Measurements from ENCODE around the gene PLCH2. TPM values are rescaled to one million over a fixed set of nuclear protein-coding genes. Genes with fewer than 3 reads are reported as not detected.

PLCH2 gene
- total and polyA plus RNA-seq, 10 of the 15 experiments (the other 5 are each of a cell fraction or from before 2014, with no cell fraction given) = 0.03 to 0.73 (median 0.24) TPM; not detected in 3

GRCh38 chr1:2480236-2480985 lies 4.3 kb downstream of the PLCH2 start:
- BruUV-seq (replicated peaks) = no TSS peak
- TF ChIP-seq MEF2A (IDR thresholded peaks at IDR 0.05; ENCODE audit: insufficient read depth, low read depth, low read length) = no peak
- TF ChIP-seq ZNF687 (IDR thresholded peaks at IDR 0.05) = no peak
- TF ChIP-seq ZNF592 (IDR thresholded peaks at IDR 0.05) = no peak
- TF ChIP-seq RCOR1 (conservative IDR thresholded peaks at IDR 0.05; ENCODE audit: low read depth, low read length) = no peak
- TF ChIP-seq TCF12 (IDR thresholded peaks at IDR 0.05; ENCODE audit: low read depth, low read length) = no peak
- TF ChIP-seq SMAD1 (IDR thresholded peaks at IDR 0.05; ENCODE audit: low read depth, partially characterized antibody) = no peak
- no peak for TF ChIP-seq MTA3 (IDR thresholded peaks at IDR 0.05; ENCODE audit: borderline replicate concordance, low read length)
- TF ChIP-seq CHD4 (IDR thresholded peaks at IDR 0.05) = no peak
- no peak for TF ChIP-seq POLR2AphosphoS2 (IDR thresholded peaks at IDR 0.05; ENCODE audit: low read depth, low read length)
- no peak for TF ChIP-seq ZZZ3 (IDR thresholded peaks at IDR 0.05; ENCODE audit: control insufficient read depth, insufficient read length, low read depth)
- no peak for TF ChIP-seq EZH2 (IDR thresholded peaks at IDR 0.05; ENCODE audit: borderline replicate concordance, control insufficient read depth, low read depth, low read length)
- TF ChIP-seq NFYA (IDR thresholded peaks at IDR 0.05; ENCODE audit: borderline replicate concordance, low read depth, low read length) = no peak
- no peak for TF ChIP-seq RAD21 (IDR thresholded peaks at IDR 0.05; ENCODE audit: insufficient read depth, low read depth, low read length)
- Histone ChIP-seq H3K27ac (ENCODE audit: control insufficient read depth, insufficient read depth) (no peak overlapping the region), H3K36me3 (ENCODE audit: control insufficient read depth in 2 of 2, insufficient read depth in 2 of 2, low read length in 1 of 2) (no peaks in the 10 kb centered on the region), H3K4me2 (ENCODE audit: control insufficient read depth, insufficient read depth) (no peak overlapping the region), H3K9ac (ENCODE audit: control insufficient read depth, insufficient read depth, low read length) (no peak overlapping the region), H4K20me1 (ENCODE audit: control insufficient read depth, insufficient read depth) (no peaks in the 10 kb centered on the region), H3K27me3 (replicated peaks in 1 of 2; ENCODE audit: control insufficient read depth in 2 of 2, insufficient read depth in 2 of 2, low read length in 1 of 2) (no peaks in the 10 kb centered on the region), H3K4me1 (ENCODE audit: control insufficient read depth, insufficient read depth, low read length) (no peaks in the 10 kb centered on the region), H3K4me3 (no peak overlapping the region), H2AFZ (ENCODE audit: control insufficient read depth, low read depth, low read length) (no peak overlapping the region), H3K79me2 (ENCODE audit: control insufficient read depth, insufficient read depth, low read length) (no peaks in the 10 kb centered on the region), H3K9me3 (replicated peaks; ENCODE audit: control insufficient read depth, insufficient read depth, low read length) (no peaks in the 10 kb centered on the region)
- ChIA-PET CTCF (no interaction called here), POLR2A (no interaction called here), RAD21 (ENCODE audit: unreplicated experiment) (interaction anchor here (1.2 kb wide), 1 partner anchor 65 kb away, joined by 3 read pairs; no protein-coding TSS in a partner anchor), SMC1A (ENCODE audit: uncharacterized antibody, unreplicated experiment) (no interaction called here)
- DNase-seq (ENCODE audit: low read depth, low spot score) = no peak
- intact Hi-C loops (cut with micrococcal nuclease; ENCODE audit: unreplicated experiment) = no loop called here
- FAIRE-seq = no peak
- in situ Hi-C loops (cut with MboI) = no loop called here
- 34% methylated on average over 18 of the region's 18 CpGs for WGBS (ENCODE audit: insufficient coverage, insufficient replicate concordance, low lambda C conversion rate, missing lambda C conversion rate)
- no peak for ATAC-seq

Measured in GM12878 (cell line).